ENCODE results near the gene C12orf60. TPM values are rescaled to one million over a fixed set of nuclear protein-coding genes. Genes with fewer than 3 reads are reported as not detected.

The C12orf60 gene
- polyA plus RNA-seq, 2 of the 4 experiments (the other 2 are of a cell fraction) = 2.4 to 5.5 TPM

DNA sequence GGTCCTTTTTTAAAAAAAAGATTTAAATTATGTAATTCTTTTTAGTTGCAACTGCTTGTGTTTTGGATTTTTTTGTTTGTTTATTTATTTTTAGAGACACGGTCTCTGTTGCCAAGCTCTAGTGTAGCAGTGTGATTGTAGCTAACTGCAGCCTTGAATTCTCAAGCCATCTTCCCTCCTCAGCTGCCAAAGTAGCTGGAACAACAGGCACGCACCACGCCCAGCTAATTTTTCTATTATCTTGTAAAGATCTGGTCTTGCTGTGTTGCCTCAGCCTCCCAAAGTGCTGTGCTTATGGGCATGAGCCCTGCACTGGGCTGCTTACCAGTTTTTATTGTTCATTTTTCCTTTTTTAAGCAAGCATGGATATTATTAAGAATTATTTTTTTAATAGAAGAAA lies 50.5 kb downstream of the C12orf60 start:
- Histone ChIP-seq H3K4me2 (no peak overlapping the region), H3K9me3 (peaks cover 5% of the 10 kb centered on the region; the same call in 1 of the 3 replicates), H3K27ac (no peak overlapping the region), H3K4me3 (no peak overlapping the region), H3K4me1 (no peaks in the 10 kb centered on the region)
- DNase-seq (ENCODE audit: low read depth in 1 of 2, low spot score in 1 of 2) (no peak), ATAC-seq (no peak), FAIRE-seq (no peak)
- TF ChIP-seq GATA3 (IDR thresholded peaks at IDR 0.05; ENCODE audit: borderline replicate concordance) (no peak), MYC (IDR thresholded peaks at IDR 0.05; ENCODE audit: borderline replicate concordance, low read length) (no peak), HOXB5 (CRISPR knock-in tag; IDR thresholded peaks at IDR 0.05) (no peak), PHF8 (IDR thresholded peaks at IDR 0.05; ENCODE audit: borderline replicate concordance, low read depth) (no peak)
- POLR2A ChIA-PET = no interaction called here
- CTCF ChIA-PET = interaction anchor here (1.1 to 4.1 kb wide), 3 partner anchors 8 to 142 kb away, joined by 3 to 13 read pairs (median 8); no protein-coding TSS in a partner anchor
- WGBS (ENCODE audit: missing lambda C conversion rate) = 86% methylated on average over 3 of the region's 3 CpGs

DNA sequence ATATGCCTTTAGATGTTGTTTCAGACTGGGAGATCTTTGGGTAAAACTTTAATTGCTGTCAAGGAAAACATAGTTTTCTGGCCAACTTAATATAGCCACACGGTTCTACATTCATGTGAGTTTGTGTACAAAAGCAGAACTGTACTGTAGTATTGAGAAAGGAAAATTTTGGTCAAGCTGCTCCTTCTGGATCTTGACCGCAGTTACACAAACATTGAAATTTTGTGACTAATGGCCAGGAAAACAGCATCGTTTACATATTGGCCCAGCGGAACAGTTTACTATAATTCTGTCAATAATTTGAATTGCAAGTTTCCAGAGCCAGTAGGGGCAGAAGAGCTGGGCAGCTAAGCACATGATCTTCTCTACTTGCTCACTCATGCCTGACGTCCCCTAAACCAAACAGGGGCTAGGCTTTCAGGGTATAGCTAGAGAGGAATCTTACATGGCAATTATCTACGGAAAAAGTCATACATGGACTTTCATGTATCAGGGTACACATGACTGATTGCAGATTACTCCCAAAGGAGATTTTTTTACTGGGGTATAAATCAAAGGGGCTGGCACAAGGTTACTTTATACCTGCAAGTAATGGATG lies 51.2 kb downstream of the C12orf60 start:
- Histone ChIP-seq H3K4me2 (no peak overlapping the region), H3K9me3 (peaks cover 9% of the 10 kb centered on the region; the same call in 1 of the 3 replicates), H3K27ac (no peak overlapping the region), H3K4me1 (no peaks in the 10 kb centered on the region), H3K4me3 (no peak overlapping the region)
- WGBS (ENCODE audit: missing lambda C conversion rate) = 61% methylated on average over 6 of the region's 6 CpGs
- CTCF ChIA-PET = interaction anchor here (1.1 to 4.1 kb wide), 3 partner anchors 9 to 141 kb away, joined by 3 to 13 read pairs (median 8); partner anchors contain the start of gene ART4
- POLR2A ChIA-PET = interaction anchor here (0.5 kb wide), 1 partner anchor 51 kb away, joined by 3 read pairs; the partner anchor contains the start of genes C12orf60 and WBP11
- no peak for DNase-seq (ENCODE audit: low read depth in 1 of 2, low spot score in 1 of 2)
- no peak for FAIRE-seq
- ATAC-seq = no peak
- TF ChIP-seq RFX5 (IDR thresholded peaks at IDR 0.05) (no peak), MAZ (IDR thresholded peaks at IDR 0.05; ENCODE audit: borderline replicate concordance, low read depth, low read length) (no peak), PHF8 (IDR thresholded peaks at IDR 0.05; ENCODE audit: borderline replicate concordance, low read depth) (no peak), JUN (IDR thresholded peaks at IDR 0.05) (no peak), POLR2A (IDR thresholded peaks at IDR 0.05; ENCODE audit: low read length) (no peak), REST (IDR thresholded peaks at IDR 0.05) (no peak), HEYL (CRISPR knock-in tag; IDR thresholded peaks at IDR 0.05) (no peak), EHMT2 (IDR thresholded peaks at IDR 0.05; ENCODE audit: low read depth) (no peak), JUNB (IDR thresholded peaks at IDR 0.05) (no peak), TP53 (CRISPR knock-in tag; IDR thresholded peaks at IDR 0.05) (no peak)
- TF ChIP-seq, protein P1, sequence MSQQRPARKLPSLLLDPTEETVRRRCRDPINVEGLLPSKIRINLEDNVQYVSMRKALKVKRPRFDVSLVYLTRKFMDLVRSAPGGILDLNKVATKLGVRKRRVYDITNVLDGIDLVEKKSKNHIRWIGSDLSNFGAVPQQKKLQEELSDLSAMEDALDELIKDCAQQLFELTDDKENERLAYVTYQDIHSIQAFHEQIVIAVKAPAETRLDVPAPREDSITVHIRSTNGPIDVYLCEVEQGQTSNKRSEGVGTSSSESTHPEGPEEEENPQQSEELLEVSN (IDR thresholded peaks at IDR 0.05; ENCODE audit: borderline replicate concordance, low read depth) = no peak
- TF ChIP-seq, protein P2, sequence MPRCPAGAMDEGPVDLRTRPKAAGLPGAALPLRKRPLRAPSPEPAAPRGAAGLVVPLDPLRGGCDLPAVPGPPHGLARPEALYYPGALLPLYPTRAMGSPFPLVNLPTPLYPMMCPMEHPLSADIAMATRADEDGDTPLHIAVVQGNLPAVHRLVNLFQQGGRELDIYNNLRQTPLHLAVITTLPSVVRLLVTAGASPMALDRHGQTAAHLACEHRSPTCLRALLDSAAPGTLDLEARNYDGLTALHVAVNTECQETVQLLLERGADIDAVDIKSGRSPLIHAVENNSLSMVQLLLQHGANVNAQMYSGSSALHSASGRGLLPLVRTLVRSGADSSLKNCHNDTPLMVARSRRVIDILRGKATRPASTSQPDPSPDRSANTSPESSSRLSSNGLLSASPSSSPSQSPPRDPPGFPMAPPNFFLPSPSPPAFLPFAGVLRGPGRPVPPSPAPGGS (IDR thresholded peaks at IDR 0.05) = no peak
- TF ChIP-seq, protein P3, sequence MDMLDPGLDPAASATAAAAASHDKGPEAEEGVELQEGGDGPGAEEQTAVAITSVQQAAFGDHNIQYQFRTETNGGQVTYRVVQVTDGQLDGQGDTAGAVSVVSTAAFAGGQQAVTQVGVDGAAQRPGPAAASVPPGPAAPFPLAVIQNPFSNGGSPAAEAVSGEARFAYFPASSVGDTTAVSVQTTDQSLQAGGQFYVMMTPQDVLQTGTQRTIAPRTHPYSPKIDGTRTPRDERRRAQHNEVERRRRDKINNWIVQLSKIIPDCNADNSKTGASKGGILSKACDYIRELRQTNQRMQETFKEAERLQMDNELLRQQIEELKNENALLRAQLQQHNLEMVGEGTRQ (IDR thresholded peaks at IDR 0.05) = no peak

- no peak for FAIRE-seq
- ATAC-seq = no peak
- no peak overlapping the region for H3K27ac ChIP-seq
- TF ChIP-seq CTCF (IDR thresholded peaks at IDR 0.05) = no peak
- TF ChIP-seq, protein P4, sequence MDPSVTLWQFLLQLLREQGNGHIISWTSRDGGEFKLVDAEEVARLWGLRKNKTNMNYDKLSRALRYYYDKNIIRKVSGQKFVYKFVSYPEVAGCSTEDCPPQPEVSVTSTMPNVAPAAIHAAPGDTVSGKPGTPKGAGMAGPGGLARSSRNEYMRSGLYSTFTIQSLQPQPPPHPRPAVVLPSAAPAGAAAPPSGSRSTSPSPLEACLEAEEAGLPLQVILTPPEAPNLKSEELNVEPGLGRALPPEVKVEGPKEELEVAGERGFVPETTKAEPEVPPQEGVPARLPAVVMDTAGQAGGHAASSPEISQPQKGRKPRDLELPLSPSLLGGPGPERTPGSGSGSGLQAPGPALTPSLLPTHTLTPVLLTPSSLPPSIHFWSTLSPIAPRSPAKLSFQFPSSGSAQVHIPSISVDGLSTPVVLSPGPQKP (IDR thresholded peaks at IDR 0.05; ENCODE audit: low read depth, low read length) = no peak
- no peak for TF ChIP-seq JUN (IDR thresholded peaks at IDR 0.05)
- TF ChIP-seq CBX2 (IDR thresholded peaks at IDR 0.05; ENCODE audit: borderline replicate concordance, low read depth) = no peak
- no peak for TF ChIP-seq RNF2 (IDR thresholded peaks at IDR 0.05; ENCODE audit: borderline replicate concordance, low read depth)
- TF ChIP-seq KDM5A (IDR thresholded peaks at IDR 0.05) = no peak
- no peak for DNase-seq (ENCODE audit: low read depth in 1 of 2, low spot score in 1 of 2)
- peaks cover 9% of the 10 kb centered on the region; the same call in 1 of the 3 replicates for H3K9me3 ChIP-seq
- no peaks in the 10 kb centered on the region for H3K4me1 ChIP-seq
- H3K4me3 ChIP-seq = no peak overlapping the region
- CTCF ChIA-PET = no interaction called here
- no peak overlapping the region for H3K4me2 ChIP-seq
- WGBS (ENCODE audit: missing lambda C conversion rate) = 3% methylated on average over 1 of the region's 1 CpG
- POLR2A ChIA-PET = no interaction called here
Observed at GRCh38 chr12:14858513-14858912, 55.0 kb downstream of the C12orf60 start.
